Putamen (tissue), 1 donor: ENCODE measurements around the gene CHRM2.

Experiments used
- DNase-seq: peaks from one replicate; pipeline ENCODE4 v3.0.0-alpha.2; 2016; ENCODE audit warnings: low spot score

The CHRM2 gene

GRCh38 chr7:136958016-136958415 is 89.6 kb downstream of the CHRM2 start:
- DNase-seq, result no peak

- DNase-seq, result no peak
Observed at GRCh38 chr7:136964347-136964746, 95.9 kb downstream of the CHRM2 start.

- DNase-seq, result no peak
Observed at GRCh38 chr7:136966825-136967224, 98.4 kb downstream of the CHRM2 start.

- DNase-seq, result no peak
Observed at GRCh38 chr7:136969761-136970160, 101.3 kb downstream of the CHRM2 start.

- DNase-seq, result no peak
Observed at GRCh38 chr7:136971776-136972175, 103.3 kb downstream of the CHRM2 start.

- DNase-seq, result no peak
Observed at GRCh38 chr7:136976504-136977251, 108.2 kb downstream of the CHRM2 start.

GRCh38 chr7:136993377-136993776 is 124.9 kb downstream of the CHRM2 start:
- no peak for DNase-seq

- no peak for DNase-seq
Observed at GRCh38 chr7:136997735-136998134, 129.3 kb downstream of the CHRM2 start.

GRCh38 chr7:136998495-136998894 is 130.0 kb downstream of the CHRM2 start:
- no peak for DNase-seq

- DNase-seq, result no peak
Observed at GRCh38 chr7:137000621-137001020, 132.2 kb downstream of the CHRM2 start.

GRCh38 chr7:137001041-137001440 is 132.6 kb downstream of the CHRM2 start:
- no peak for DNase-seq

GRCh38 chr7:137001478-137001877 is 133.0 kb downstream of the CHRM2 start:
- no peak for DNase-seq

- no peak for DNase-seq
Observed at GRCh38 chr7:137003086-137003485, 134.6 kb downstream of the CHRM2 start.

GRCh38 chr7:137003566-137003965 is 135.1 kb downstream of the CHRM2 start:
- DNase-seq, result no peak

- no peak for DNase-seq
Observed at GRCh38 chr7:137005873-137006272, 137.4 kb downstream of the CHRM2 start.

- no peak for DNase-seq
Observed at GRCh38 chr7:137006293-137006692, 137.8 kb downstream of the CHRM2 start.

- DNase-seq, result no peak
Observed at GRCh38 chr7:137007001-137007694, 138.7 kb downstream of the CHRM2 start.

- no peak for DNase-seq
Observed at GRCh38 chr7:137009404-137009803, 141.0 kb downstream of the CHRM2 start.

GRCh38 chr7:137015015-137015414 is 146.6 kb downstream of the CHRM2 start:
- DNase-seq, result no peak

- DNase-seq, result no peak
Observed at GRCh38 chr7:137017221-137017620, 148.8 kb downstream of the CHRM2 start.

- DNase-seq, result no peak
Observed at GRCh38 chr7:137018468-137018867, 150.0 kb downstream of the CHRM2 start.

- DNase-seq, result no peak
Observed at GRCh38 chr7:137020351-137020750, 151.9 kb downstream of the CHRM2 start.

- DNase-seq, result no peak
Observed at GRCh38 chr7:137025469-137026175, 157.2 kb downstream of the CHRM2 start.
